Body of pancreas (tissue), 4 donors: Measurements from ENCODE around the gene FAM222A.

Experiments
- CTCF ChIP-seq, 7 experiments: fragments of 450-650 bp in 4 of 7; fragments of 200-600 bp in 3 of 7; sonication (generic) in 3 of 7; IDR thresholded peaks; one replicate each; pipeline ENCODE4 v1.5.1; 2016 to 2019; ENCODE audit warnings: antibody characterized with exemption in 7 of 7
- POLR2A ChIP-seq, 3 donors: fragments of 450-650 bp; IDR thresholded peaks; one replicate each; pipeline ENCODE4 v1.6.1; 2016; ENCODE audit warnings: antibody characterized with exemption in 3 of 3, mild to moderate bottlenecking in 2 of 3

GRCh38 chr12:109715310-109716091 lies 1.9 kb downstream of the FAM222A start:
- TF ChIP-seq CTCF (IDR thresholded peaks at IDR 0.05) (no peak), POLR2A (IDR thresholded peaks at IDR 0.05) (no peak)
